HCT116 (cell line): ENCODE measurements around the gene PLCB4. TPM values are rescaled to one million over a fixed set of nuclear protein-coding genes. Genes with fewer than 3 reads are reported as not detected.
A peak's percentile ranks its signal among the peaks of the same experiment; 100 is the strongest.

Experiments used
- ATAC-seq: fragments of 200-7000 bp; cut with Tn5 transposase; 2 replicates; pipeline ENCODE4 v1.9.1; 2020; ENCODE audit warnings: mild to moderate bottlenecking, moderate library complexity
- Bru-seq: library from RNA; stranded (reverse); fragments of 400-500 nt; gene quantifications from one replicate; lab custom pipeline; 2021; lab: Mats Ljungman, UMichigan
- BruChase-seq, 2 experiments: library from RNA; stranded (reverse); fragments of 400-500 nt; gene quantifications; one replicate each; lab custom pipeline; 2021; lab: Mats Ljungman, UMichigan
- BruUV-seq: library from RNA; stranded (reverse); fragments of 400-500 nt; replicated peaks from 2 replicates; lab custom pipeline; 2021; lab: Mats Ljungman, UMichigan
- CTCF ChIA-PET: fragments of 300-600 bp; sonication (Branson Sonifier 250); formaldehyde crosslinking; loops from one replicate; lab custom pipeline; 2021; ENCODE audit warnings: antibody characterized with exemption; lab: Charles Lee
- POLR2A ChIA-PET: fragments of 300-600, 350-600 bp; sonication (Branson Sonifier 250); formaldehyde crosslinking; loops from one replicate; lab custom pipeline; 2021; ENCODE audit warnings: antibody characterized with exemption; lab: Charles Lee
- RAD21 ChIA-PET, 2 experiments: fragments of 300-600 bp; sonication (Branson Sonifier 250); formaldehyde crosslinking; loops; one replicate each; lab custom pipeline; 2023; ENCODE audit warnings: low total read pairs in 2 of 2; ENCODE audit not compliant: uncharacterized antibody in 2 of 2, unreplicated experiment in 2 of 2, low non-redundant PET in 1 of 2; lab: Charles Lee
- DNase-seq: peaks from one replicate; pipeline ENCODE4 v3.0.0-alpha.2; 2010; ENCODE audit warnings: low read depth, low spot score
- H2AFZ ChIP-seq: fragments of 200-600 bp; shearing (Covaris generic), sonication (generic); 2 replicates; pipeline ENCODE4 v1.6.1; 2017; ENCODE audit warnings: low read depth, mixed run types, mixed read lengths, antibody characterized with exemption, low read length; ENCODE audit not compliant: poor library complexity, severe bottlenecking
- H3K27ac ChIP-seq: 2 replicates; pipeline ENCODE4 v1.5.1; 2012; ENCODE audit warnings: low read depth, low read length
- H3K27me3 ChIP-seq: fragments of 200-600 bp; sonication (generic); 2 replicates; pipeline ENCODE4 v1.6.1; 2016; ENCODE audit warnings: mixed run types, low read length, mixed read lengths; ENCODE audit not compliant: insufficient read depth
- H3K36me3 ChIP-seq, 2 experiments: fragments of 200-500 bp in 1 of 2; fragments of 200-600 bp in 1 of 2; sonication (Bioruptor generic) in 1 of 2; sonication (generic) in 1 of 2; 2 replicates each; pipeline versions ENCODE4 v1.5.1 to v1.6.1; 2014 to 2016; ENCODE audit warnings: low read length in 2 of 2, inconsistent platforms in 1 of 2, mixed read lengths in 1 of 2, mixed run types in 1 of 2; ENCODE audit not compliant: insufficient read depth in 2 of 2, control insufficient read depth in 1 of 2
- H3K4me1 ChIP-seq, 2 experiments: fragments of 200-600 bp in 1 of 2; sonication (generic) in 1 of 2; 2 replicates each; pipeline versions ENCODE4 v1.5.1 to v1.6.1; 2012 to 2017; ENCODE audit warnings: low read length in 2 of 2, inconsistent platforms in 1 of 2, mild to moderate bottlenecking in 1 of 2, mixed read lengths in 1 of 2, mixed run types in 1 of 2, moderate library complexity in 1 of 2; ENCODE audit not compliant: insufficient read depth in 2 of 2, control insufficient read depth in 1 of 2
- H3K4me2 ChIP-seq: fragments of 200-600 bp; sonication (generic); 2 replicates; pipeline ENCODE4 v1.6.1; 2017; ENCODE audit warnings: mixed run types, low read length, mixed read lengths
- H3K4me3 ChIP-seq, 2 experiments: fragments of 200-600 bp in 1 of 2; sonication (generic) in 1 of 2; replicated peaks in 1 of 2; 2 replicates each; pipeline ENCODE4 v1.5.1; 2011 to 2016; ENCODE audit warnings: low read length in 2 of 2, control low read depth in 1 of 2, low read depth in 1 of 2, mild to moderate bottlenecking in 1 of 2, mixed read lengths in 1 of 2, mixed run types in 1 of 2
- H3K79me2 ChIP-seq: fragments of 200-600 bp; sonication (generic); 2 replicates; pipeline ENCODE4 v1.6.1; 2017; ENCODE audit warnings: mild to moderate bottlenecking, mixed run types, low read length, moderate library complexity, mixed read lengths; ENCODE audit not compliant: insufficient read depth
- H3K9ac ChIP-seq: fragments of 200-600 bp; sonication (generic); 2 replicates; pipeline ENCODE4 v1.6.1; 2016; ENCODE audit warnings: low read length, mixed read lengths
- H3K9me2 ChIP-seq: fragments of 200-600 bp; sonication (generic), shearing (Covaris generic); 2 replicates; pipeline ENCODE4 v1.6.1; 2017; ENCODE audit warnings: mixed run types, mild to moderate bottlenecking, moderate library complexity; ENCODE audit not compliant: insufficient read depth
- H3K9me3 ChIP-seq, 2 experiments: fragments of 200-500 bp in 1 of 2; fragments of 200-600 bp in 1 of 2; sonication (Bioruptor generic) in 1 of 2; sonication (generic) in 1 of 2; 2 replicates each; pipeline ENCODE4 v1.6.1; 2014 to 2017; ENCODE audit warnings: low read length in 2 of 2, mixed read lengths in 2 of 2, inconsistent platforms in 1 of 2, low read depth in 1 of 2, mild to moderate bottlenecking in 1 of 2, mixed run types in 1 of 2, moderate library complexity in 1 of 2; ENCODE audit not compliant: control insufficient read depth in 1 of 2, insufficient read depth in 1 of 2
- H4K20me1 ChIP-seq: fragments of 200-600 bp; sonication (generic), shearing (Covaris generic); 2 replicates; pipeline ENCODE4 v1.6.1; 2017; ENCODE audit warnings: mixed run types, mild to moderate bottlenecking, moderate library complexity; ENCODE audit not compliant: insufficient read depth
- CBX3 ChIP-seq: IDR thresholded peaks from 2 replicates; pipeline ENCODE4 v1.6.1; 2012; ENCODE audit warnings: low read depth
- EGR1 ChIP-seq: IDR thresholded peaks from 2 replicates; pipeline ENCODE4 v1.6.1; 2012; ENCODE audit warnings: low read depth
- ELF1 ChIP-seq: IDR thresholded peaks from 2 replicates; pipeline ENCODE4 v1.6.1; 2012; ENCODE audit warnings: low read depth, borderline replicate concordance
- POLR2AphosphoS5 ChIP-seq: IDR thresholded peaks from 2 replicates; pipeline ENCODE4 v1.6.1; 2011; ENCODE audit warnings: mild to moderate bottlenecking, low read depth, low read length, moderate library complexity
- RAD21 ChIP-seq: IDR thresholded peaks from 2 replicates; pipeline ENCODE4 v1.6.1; 2012; ENCODE audit warnings: low read depth, mild to moderate bottlenecking
- SIN3A ChIP-seq: IDR thresholded peaks from 2 replicates; pipeline ENCODE4 v1.6.1; 2012; ENCODE audit warnings: low read depth
- SP1 ChIP-seq: IDR thresholded peaks from 2 replicates; pipeline ENCODE4 v1.6.1; 2012; ENCODE audit warnings: low read depth
- SRF ChIP-seq: IDR thresholded peaks from 2 replicates; pipeline ENCODE4 v1.6.1; 2012; ENCODE audit warnings: low read depth
- TCF7L2 ChIP-seq: IDR thresholded peaks from 2 replicates; pipeline ENCODE4 v1.7.0; 2011; ENCODE audit warnings: borderline replicate concordance, inconsistent platforms; ENCODE audit not compliant: insufficient read depth, insufficient read length; ENCODE audit errors: extremely low read depth
- YY1 ChIP-seq: IDR thresholded peaks from 2 replicates; pipeline ENCODE4 v1.6.1; 2011; ENCODE audit warnings: low read length, low read depth, moderate library complexity, mild to moderate bottlenecking; ENCODE audit not compliant: insufficient replicate concordance; ENCODE audit errors: extremely low read depth
- ZFX ChIP-seq: fragments of 450-650 bp; IDR thresholded peaks from 2 replicates; pipeline ENCODE4 v1.6.1; 2017
- ZNF274 ChIP-seq: fragments of 200-500 bp; sonication (Bioruptor generic); IDR thresholded peaks from 2 replicates; pipeline ENCODE4 v1.6.1; 2014; ENCODE audit warnings: mild to moderate bottlenecking, low read depth, low read length, inconsistent platforms
- intact Hi-C: fragments of 100-400 bp; cut with micrococcal nuclease; formaldehyde crosslinking; loops from 2 replicates; pipeline ENCODE4 v1.10.0; 2022
- long read RNA-seq: library from polyadenylated mRNA; unstranded; transcript quantifications from one replicate; pipeline ENCODE4 v2.0.0, GENCODE V29; 2021; ENCODE audit not compliant: unreplicated experiment
- polyA plus RNA-seq: library from polyadenylated mRNA; unstranded; fragments of >200 nt; gene quantifications from 2 replicates; pipeline ENCODE4 v1.2.1, GENCODE V29; 2012; ENCODE audit warnings: missing spikeins
- total RNA-seq: library from RNA; stranded (reverse); gene quantifications from one replicate; pipeline ENCODE4 v1.2.1, GENCODE V29; 2021; ENCODE audit not compliant: unreplicated experiment
- TF ChIP-seq, protein P1 (sequence below): IDR thresholded peaks from 2 replicates; pipeline ENCODE4 v1.6.1; 2012; ENCODE audit warnings: low read depth
- TF ChIP-seq, protein P2 (sequence below): IDR thresholded peaks from 2 replicates; pipeline ENCODE4 v1.6.1; 2012
- TF ChIP-seq, protein P3 (sequence below): IDR thresholded peaks from 2 replicates; pipeline ENCODE4 v1.6.1; 2011; ENCODE audit warnings: mild to moderate bottlenecking, low read length, moderate library complexity; ENCODE audit not compliant: insufficient replicate concordance; ENCODE audit errors: extremely low read depth
- TF ChIP-seq, protein P4 (sequence below), 3 experiments: fragments of 200-600 bp in 1 of 3; sonication (generic) in 1 of 3; IDR thresholded peaks in 2 of 3; conservative IDR thresholded peaks in 1 of 3; 2 replicates each; pipeline ENCODE4 v1.5.1; 2012 to 2017; ENCODE audit warnings: low read depth in 2 of 3, low read length in 2 of 3, antibody characterized with exemption in 1 of 3, borderline replicate concordance in 1 of 3, control low read depth in 1 of 3, mild to moderate bottlenecking in 1 of 3, mixed read lengths in 1 of 3, mixed run types in 1 of 3, moderate library complexity in 1 of 3; ENCODE audit not compliant: insufficient read depth in 1 of 3

Gene PLCB4
- total RNA-seq (2.5 TPM), Bru-seq, nascent RNA (percentile 41 among the genes with signal in this experiment), BruChase-seq, experiment 1, labeled RNA remaining after a 6-hour chase (percentile 30 among the genes with signal in this experiment), BruChase-seq, experiment 2, labeled RNA remaining after a 2-hour chase (percentile 37 among the genes with signal in this experiment)
- polyA plus RNA-seq: 1.4 and 2.0 TPM in 2 replicates
- long read RNA-seq, partial matches to known transcripts: 2 of 3 reads
- long read RNA-seq, other reads (novel, unspliced or antisense): 1 of 3 reads

DNA sequence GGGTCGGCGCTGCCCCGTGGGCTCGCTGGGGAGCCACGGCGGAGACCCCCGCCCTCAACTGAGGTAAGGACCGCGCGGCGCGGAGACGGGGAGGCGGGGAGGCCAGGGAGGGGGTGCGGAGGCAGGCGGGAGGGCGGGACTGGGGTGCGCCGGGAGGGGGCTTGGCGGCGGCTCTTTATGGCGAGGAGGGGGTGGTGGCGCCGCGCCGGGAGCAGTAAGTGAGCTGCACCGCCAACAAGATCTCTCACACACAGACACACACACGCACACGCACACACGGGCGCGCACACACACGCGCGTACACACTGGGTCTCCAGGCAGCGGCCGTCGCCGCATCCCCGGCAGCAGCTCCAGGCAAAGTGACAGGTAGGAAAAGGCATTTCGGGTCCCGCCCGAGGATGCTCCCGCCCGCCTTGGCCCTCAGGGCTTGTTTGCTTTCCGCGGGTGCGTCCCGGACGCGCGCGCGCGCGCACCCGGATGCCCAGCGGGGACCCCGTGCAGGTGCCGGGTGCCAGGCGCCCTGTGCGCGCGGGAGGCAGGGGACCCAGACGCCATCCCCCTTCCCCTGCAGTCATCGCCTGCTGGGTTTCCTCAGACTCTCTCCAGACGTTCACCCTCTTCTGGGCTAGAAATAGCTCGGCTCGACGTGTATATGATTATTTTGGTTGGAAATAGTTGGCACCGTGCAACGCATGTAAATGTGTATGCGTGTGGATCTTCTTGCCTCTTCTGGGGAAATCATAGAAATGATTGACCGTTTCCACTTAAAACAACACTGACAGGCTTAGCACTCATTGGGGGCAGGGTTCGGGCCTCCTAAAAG, at the start of gene PLCB4:
Gene PLCB4, plus strand, starts transcription at position 247 of the 823 bp plus-strand sequence. CDS start 238,728 bp downstream, outside the sequence.
- Histone ChIP-seq H4K20me1 (no peaks in the 10 kb centered on the region), H3K4me3 (peak within 1 kb of the TSS; percentile 61 to 74), H3K27me3 (no peaks in the 10 kb centered on the region), H3K9me2 (no peaks in the 10 kb centered on the region), H2AFZ (peak within 1 kb of the TSS; percentile 88), H3K4me2 (peak within 1 kb of the TSS; percentile 98), H3K9me3 (no peaks in the 10 kb centered on the region), H3K9ac (peak within 1 kb of the TSS; percentile 56), H3K4me1 (peaks cover 7 to 21% of the 10 kb centered on the region in 2 experiments; a peak in 3 of 4 replicates), H3K27ac (peak within 1 kb of the TSS; percentile 61), H3K79me2 (no peaks in the 10 kb centered on the region), H3K36me3 (no peaks in the 10 kb centered on the region)
- BruUV-seq: no TSS peak
- ChIA-PET RAD21 (no interaction called here), CTCF (interaction anchor here (0.8 kb wide), 1 partner anchor 11 kb away, joined by 7 read pairs; no protein-coding TSS in a partner anchor), POLR2A (no interaction called here)
- peak; percentile 59 for ATAC-seq
- intact Hi-C loops: no loop called here
- TF ChIP-seq SRF (no peak), ZNF274 (no peak), RAD21 (no peak), YY1 (no peak), SP1 (no peak), CBX3 (no peak), ZFX (no peak), POLR2AphosphoS5 (no peak), SIN3A (no peak), TCF7L2 (no peak), ELF1 (no peak), EGR1 (no peak)
- TF ChIP-seq, protein P1, sequence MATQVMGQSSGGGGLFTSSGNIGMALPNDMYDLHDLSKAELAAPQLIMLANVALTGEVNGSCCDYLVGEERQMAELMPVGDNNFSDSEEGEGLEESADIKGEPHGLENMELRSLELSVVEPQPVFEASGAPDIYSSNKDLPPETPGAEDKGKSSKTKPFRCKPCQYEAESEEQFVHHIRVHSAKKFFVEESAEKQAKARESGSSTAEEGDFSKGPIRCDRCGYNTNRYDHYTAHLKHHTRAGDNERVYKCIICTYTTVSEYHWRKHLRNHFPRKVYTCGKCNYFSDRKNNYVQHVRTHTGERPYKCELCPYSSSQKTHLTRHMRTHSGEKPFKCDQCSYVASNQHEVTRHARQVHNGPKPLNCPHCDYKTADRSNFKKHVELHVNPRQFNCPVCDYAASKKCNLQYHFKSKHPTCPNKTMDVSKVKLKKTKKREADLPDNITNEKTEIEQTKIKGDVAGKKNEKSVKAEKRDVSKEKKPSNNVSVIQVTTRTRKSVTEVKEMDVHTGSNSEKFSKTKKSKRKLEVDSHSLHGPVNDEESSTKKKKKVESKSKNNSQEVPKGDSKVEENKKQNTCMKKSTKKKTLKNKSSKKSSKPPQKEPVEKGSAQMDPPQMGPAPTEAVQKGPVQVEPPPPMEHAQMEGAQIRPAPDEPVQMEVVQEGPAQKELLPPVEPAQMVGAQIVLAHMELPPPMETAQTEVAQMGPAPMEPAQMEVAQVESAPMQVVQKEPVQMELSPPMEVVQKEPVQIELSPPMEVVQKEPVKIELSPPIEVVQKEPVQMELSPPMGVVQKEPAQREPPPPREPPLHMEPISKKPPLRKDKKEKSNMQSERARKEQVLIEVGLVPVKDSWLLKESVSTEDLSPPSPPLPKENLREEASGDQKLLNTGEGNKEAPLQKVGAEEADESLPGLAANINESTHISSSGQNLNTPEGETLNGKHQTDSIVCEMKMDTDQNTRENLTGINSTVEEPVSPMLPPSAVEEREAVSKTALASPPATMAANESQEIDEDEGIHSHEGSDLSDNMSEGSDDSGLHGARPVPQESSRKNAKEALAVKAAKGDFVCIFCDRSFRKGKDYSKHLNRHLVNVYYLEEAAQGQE: no peak
- TF ChIP-seq, protein P2, sequence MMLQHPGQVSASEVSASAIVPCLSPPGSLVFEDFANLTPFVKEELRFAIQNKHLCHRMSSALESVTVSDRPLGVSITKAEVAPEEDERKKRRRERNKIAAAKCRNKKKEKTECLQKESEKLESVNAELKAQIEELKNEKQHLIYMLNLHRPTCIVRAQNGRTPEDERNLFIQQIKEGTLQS: no peak
- TF ChIP-seq, protein P3, sequence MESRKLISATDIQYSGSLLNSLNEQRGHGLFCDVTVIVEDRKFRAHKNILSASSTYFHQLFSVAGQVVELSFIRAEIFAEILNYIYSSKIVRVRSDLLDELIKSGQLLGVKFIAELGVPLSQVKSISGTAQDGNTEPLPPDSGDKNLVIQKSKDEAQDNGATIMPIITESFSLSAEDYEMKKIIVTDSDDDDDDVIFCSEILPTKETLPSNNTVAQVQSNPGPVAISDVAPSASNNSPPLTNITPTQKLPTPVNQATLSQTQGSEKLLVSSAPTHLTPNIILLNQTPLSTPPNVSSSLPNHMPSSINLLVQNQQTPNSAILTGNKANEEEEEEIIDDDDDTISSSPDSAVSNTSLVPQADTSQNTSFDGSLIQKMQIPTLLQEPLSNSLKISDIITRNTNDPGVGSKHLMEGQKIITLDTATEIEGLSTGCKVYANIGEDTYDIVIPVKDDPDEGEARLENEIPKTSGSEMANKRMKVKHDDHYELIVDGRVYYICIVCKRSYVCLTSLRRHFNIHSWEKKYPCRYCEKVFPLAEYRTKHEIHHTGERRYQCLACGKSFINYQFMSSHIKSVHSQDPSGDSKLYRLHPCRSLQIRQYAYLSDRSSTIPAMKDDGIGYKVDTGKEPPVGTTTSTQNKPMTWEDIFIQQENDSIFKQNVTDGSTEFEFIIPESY: no peak
- TF ChIP-seq, protein P4, sequence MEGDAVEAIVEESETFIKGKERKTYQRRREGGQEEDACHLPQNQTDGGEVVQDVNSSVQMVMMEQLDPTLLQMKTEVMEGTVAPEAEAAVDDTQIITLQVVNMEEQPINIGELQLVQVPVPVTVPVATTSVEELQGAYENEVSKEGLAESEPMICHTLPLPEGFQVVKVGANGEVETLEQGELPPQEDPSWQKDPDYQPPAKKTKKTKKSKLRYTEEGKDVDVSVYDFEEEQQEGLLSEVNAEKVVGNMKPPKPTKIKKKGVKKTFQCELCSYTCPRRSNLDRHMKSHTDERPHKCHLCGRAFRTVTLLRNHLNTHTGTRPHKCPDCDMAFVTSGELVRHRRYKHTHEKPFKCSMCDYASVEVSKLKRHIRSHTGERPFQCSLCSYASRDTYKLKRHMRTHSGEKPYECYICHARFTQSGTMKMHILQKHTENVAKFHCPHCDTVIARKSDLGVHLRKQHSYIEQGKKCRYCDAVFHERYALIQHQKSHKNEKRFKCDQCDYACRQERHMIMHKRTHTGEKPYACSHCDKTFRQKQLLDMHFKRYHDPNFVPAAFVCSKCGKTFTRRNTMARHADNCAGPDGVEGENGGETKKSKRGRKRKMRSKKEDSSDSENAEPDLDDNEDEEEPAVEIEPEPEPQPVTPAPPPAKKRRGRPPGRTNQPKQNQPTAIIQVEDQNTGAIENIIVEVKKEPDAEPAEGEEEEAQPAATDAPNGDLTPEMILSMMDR (IDR thresholded peaks at IDR 0.05 in 2 of 3, conservative IDR thresholded peaks at IDR 0.05 in 1 of 3; ENCODE audit: borderline replicate concordance in 1 of 3, insufficient read depth in 1 of 3, low read depth in 2 of 3, low read length in 2 of 3): no peak
- DNase-seq: no peak
